ENCODE measurements around the gene RIMBP2. TPM values are rescaled to one million over a fixed set of nuclear protein-coding genes. Genes with fewer than 3 reads are reported as not detected.

Gene RIMBP2
- total and polyA plus RNA-seq, 9 of the 15 experiments (the other 6 are each of a cell fraction or from before 2014, with no cell fraction given): not detected

GRCh38 chr12:130473266-130473665, 242.8 kb downstream of the RIMBP2 start (continued):
- TF ChIP-seq, protein P1, sequence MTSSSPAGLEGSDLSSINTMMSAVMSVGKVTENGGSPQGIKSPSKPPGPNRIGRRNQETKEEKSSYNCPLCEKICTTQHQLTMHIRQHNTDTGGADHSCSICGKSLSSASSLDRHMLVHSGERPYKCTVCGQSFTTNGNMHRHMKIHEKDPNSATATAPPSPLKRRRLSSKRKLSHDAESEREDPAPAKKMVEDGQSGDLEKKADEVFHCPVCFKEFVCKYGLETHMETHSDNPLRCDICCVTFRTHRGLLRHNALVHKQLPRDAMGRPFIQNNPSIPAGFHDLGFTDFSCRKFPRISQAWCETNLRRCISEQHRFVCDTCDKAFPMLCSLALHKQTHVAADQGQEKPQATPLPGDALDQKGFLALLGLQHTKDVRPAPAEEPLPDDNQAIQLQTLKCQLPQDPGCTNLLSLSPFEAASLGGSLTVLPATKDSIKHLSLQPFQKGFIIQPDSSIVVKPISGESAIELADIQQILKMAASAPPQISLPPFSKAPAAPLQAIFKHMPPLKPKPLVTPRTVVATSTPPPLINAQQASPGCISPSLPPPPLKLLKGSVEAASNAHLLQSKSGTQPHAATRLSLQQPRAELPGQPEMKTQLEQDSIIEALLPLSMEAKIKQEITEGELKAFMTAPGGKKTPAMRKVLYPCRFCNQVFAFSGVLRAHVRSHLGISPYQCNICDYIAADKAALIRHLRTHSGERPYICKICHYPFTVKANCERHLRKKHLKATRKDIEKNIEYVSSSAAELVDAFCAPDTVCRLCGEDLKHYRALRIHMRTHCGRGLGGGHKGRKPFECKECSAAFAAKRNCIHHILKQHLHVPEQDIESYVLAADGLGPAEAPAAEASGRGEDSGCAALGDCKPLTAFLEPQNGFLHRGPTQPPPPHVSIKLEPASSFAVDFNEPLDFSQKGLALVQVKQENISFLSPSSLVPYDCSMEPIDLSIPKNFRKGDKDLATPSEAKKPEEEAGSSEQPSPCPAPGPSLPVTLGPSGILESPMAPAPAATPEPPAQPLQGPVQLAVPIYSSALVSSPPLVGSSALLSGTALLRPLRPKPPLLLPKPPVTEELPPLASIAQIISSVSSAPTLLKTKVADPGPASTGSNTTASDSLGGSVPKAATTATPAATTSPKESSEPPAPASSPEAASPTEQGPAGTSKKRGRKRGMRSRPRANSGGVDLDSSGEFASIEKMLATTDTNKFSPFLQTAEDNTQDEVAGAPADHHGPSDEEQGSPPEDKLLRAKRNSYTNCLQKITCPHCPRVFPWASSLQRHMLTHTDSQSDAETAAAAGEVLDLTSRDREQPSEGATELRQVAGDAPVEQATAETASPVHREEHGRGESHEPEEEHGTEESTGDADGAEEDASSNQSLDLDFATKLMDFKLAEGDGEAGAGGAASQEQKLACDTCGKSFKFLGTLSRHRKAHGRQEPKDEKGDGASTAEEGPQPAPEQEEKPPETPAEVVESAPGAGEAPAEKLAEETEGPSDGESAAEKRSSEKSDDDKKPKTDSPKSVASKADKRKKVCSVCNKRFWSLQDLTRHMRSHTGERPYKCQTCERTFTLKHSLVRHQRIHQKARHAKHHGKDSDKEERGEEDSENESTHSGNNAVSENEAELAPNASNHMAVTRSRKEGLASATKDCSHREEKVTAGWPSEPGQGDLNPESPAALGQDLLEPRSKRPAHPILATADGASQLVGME (CRISPR knock-in tag; IDR thresholded peaks at IDR 0.05): no peak
- TF ChIP-seq SP2 (IDR thresholded peaks at IDR 0.05; ENCODE audit: extremely low read depth, low read depth, low read length, poor library complexity, severe bottlenecking) (no peak), CHD1 (IDR thresholded peaks at IDR 0.05; ENCODE audit: low read length) (no peak), USF1 (CRISPR knock-in tag; IDR thresholded peaks at IDR 0.05) (no peak), ZZZ3 (IDR thresholded peaks at IDR 0.05) (no peak)

All from K562 (cell line).